Omental fat pad (tissue), 4 donors: ENCODE data around the gene C20orf144. TPM values are rescaled to one million over a fixed set of nuclear protein-coding genes. Genes with fewer than 3 reads are reported as not detected.

Source experiments
- ATAC-seq: fragments of 150-250 bp; one replicate; pipeline ENCODE4 v1.9.1; 2016; ENCODE audit warnings: mild to moderate bottlenecking, moderate library complexity; ENCODE audit not compliant: low FRiP score
- DNase-seq: peaks from one replicate; pipeline ENCODE4 v3.0.0-alpha.2; 2019; ENCODE audit warnings: low spot score
- total RNA-seq, 4 donors: library from RNA; depleted of rRNA; stranded (reverse); fragments of >200 nt; gene quantifications; one replicate each; pipeline ENCODE4 v1.1.0, GENCODE V29; 2016
- TF ChIP-seq, protein P1 (sequence below), 3 donors: fragments of 450-650 bp; IDR thresholded peaks; one replicate each; pipeline ENCODE4 v1.5.1; 2016 to 2017; ENCODE audit warnings: antibody characterized with exemption in 3 of 3, mild to moderate bottlenecking in 3 of 3, moderate library complexity in 2 of 3

The C20orf144 gene
- total RNA-seq, 4 donors from 2014 or later: not detected

DNA sequence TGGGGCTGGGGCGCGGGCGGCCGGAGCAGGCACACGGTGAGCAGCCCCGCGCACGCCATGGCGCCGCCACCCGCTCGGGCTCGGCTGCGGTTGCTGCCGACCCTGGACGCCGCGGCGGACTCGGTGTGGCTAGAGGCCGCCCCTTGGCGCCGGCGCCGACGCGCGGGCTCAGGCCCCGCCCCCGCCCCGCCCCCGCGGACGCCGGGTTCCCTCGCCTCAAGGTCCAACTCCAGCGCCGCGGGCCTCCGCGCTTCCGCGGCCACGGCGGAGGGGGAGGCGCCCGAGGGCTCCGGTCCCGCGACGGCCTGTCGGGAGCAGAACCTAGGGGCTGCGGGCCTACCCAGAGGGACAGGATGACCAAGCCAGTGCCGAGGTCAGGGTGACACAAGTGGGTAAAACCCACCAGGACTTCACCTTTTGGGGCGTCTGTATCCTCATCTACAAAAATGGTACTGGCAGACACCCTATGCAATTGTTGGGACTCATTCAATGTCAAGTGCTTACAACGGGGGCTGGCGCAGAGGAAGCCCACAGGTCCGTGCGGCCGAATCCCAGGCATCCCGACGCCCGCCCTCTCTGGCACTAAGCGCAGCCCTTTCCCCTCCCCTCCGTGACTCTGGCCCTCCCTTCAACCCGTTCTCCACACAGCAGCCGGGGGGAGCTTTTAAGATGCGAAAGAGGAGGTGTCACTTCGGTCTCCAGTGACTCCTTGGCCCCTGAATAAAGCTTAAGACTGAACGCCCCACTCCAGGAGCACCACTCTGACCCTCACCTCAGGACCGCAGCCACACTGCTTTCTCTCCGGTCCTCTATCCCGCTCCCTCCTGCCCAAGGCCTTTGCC lies 12.4 kb downstream of the C20orf144 start, which contains the start of gene NECAB3:
Gene NECAB3 (minus strand): TSS at position 135 of the 842 bp plus-strand sequence. CDS start 76 bp downstream, at position 59.
- no peak for DNase-seq
- ATAC-seq: peak; percentile 78
- TF ChIP-seq, protein P1, sequence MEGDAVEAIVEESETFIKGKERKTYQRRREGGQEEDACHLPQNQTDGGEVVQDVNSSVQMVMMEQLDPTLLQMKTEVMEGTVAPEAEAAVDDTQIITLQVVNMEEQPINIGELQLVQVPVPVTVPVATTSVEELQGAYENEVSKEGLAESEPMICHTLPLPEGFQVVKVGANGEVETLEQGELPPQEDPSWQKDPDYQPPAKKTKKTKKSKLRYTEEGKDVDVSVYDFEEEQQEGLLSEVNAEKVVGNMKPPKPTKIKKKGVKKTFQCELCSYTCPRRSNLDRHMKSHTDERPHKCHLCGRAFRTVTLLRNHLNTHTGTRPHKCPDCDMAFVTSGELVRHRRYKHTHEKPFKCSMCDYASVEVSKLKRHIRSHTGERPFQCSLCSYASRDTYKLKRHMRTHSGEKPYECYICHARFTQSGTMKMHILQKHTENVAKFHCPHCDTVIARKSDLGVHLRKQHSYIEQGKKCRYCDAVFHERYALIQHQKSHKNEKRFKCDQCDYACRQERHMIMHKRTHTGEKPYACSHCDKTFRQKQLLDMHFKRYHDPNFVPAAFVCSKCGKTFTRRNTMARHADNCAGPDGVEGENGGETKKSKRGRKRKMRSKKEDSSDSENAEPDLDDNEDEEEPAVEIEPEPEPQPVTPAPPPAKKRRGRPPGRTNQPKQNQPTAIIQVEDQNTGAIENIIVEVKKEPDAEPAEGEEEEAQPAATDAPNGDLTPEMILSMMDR (IDR thresholded peaks at IDR 0.05): no peak

DNA sequence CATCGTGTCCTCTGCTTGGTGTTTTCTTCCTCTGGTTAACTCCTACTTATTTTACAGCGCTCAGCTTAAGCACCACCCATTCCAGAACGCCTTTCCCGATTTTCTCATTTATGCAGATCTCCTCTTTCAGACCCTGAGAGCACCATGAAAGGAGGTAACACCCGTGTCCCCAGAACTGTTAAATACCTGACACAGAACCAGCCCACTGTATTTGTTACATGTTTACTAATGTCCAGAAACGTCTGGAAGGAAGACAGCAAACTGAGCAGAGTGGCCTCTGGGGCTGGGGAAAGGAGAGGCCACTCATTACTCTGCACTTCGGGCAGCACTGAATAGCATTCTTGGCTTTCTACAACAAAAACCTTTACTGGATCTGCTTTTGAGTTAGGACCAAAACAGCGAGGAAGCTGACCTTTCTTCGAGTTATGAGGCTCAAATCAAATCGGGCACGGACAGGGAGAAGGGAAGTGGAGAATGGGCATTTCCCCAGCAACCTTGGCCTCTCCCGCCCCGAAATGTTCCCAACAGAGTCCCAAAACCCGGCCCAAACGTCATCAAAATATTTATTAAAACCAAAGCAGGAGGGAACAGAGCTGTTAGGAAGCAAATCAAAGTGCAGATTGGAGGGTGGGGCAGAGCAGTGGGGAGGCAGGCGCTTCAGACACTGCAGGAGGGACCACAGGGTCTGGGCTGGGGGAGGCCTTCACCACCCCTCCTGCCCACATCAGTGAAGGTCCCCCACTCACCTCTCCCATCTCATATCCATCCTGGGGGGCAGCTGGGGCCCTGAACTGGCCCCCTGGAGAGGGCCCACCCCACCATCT lies 13.2 kb downstream of the C20orf144 start:
- TF ChIP-seq, protein P1 (IDR thresholded peaks at IDR 0.05): no peak
- DNase-seq (no peak), ATAC-seq (peak; percentile 17)

DNA sequence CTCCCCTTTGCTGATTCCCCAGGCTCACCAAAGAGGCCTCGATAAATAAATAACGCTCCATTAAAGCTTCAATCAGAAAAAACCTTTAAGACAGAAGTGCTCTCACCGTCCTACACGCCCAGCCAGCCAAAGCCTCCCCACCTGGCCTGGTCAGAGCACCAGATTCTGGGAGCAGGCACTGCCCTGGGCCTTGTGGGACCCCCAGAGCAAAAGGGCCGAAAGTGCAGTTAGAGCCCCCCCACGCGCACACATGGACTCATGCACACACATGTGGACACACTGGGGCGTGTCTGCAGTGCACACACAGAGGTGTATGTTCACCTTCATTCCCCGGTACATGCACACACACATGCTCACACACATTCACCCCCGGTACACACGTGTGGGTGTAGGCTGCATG lies 14.0 kb downstream of the C20orf144 start:
- no peak for ATAC-seq
- no peak for DNase-seq
- TF ChIP-seq, protein P1 (IDR thresholded peaks at IDR 0.05): no peak

DNA sequence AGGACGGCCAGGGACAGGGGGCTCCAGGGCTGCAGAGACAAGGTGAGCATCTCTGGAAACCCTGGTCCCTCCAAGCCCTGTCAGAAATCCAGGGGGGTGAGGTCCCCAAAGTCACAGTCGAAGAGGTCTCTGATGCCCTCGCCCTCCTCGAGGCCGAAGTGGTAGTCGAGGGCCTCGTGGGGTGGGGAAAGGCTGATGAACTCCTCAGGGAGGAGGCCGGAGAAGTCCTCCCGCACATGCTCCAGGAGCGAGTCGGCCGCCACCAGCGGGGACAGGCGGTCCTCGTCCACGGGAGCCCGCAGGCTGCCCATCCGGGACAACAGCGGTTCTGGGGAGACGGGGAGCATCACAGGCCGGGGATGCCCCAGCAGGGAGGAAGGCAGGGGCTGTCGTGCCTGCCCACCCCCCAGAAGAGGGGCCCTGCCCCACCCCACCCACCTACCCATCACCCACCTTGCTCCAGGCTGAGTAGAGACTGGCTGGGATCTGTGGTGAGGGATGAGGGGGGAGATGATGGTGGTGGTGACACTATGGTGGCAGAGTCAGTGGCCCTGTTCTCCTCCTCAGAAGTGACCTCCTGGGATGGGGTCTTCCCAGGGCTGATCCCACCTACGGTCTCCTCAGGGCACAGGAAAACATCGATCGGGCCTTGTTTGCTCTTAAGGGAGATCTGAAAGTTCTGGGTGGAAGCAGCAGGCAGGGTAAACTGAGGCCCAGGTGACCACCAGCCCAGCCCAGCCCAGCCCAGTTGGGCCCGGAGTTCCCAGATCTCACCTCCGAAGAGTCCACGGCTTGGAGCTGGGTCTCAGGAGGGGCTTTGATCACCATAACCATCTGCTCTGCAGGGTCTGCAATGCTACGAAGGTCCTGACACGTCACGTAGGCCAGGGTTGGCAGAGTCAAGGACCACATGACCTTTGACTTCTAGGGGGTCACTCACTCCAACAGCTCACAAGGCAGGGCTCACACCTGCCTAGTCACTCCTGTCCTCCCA lies 14.8 kb downstream of the C20orf144 start:
- TF ChIP-seq, protein P1 (IDR thresholded peaks at IDR 0.05): no peak
- no peak for DNase-seq
- no peak for ATAC-seq

DNA sequence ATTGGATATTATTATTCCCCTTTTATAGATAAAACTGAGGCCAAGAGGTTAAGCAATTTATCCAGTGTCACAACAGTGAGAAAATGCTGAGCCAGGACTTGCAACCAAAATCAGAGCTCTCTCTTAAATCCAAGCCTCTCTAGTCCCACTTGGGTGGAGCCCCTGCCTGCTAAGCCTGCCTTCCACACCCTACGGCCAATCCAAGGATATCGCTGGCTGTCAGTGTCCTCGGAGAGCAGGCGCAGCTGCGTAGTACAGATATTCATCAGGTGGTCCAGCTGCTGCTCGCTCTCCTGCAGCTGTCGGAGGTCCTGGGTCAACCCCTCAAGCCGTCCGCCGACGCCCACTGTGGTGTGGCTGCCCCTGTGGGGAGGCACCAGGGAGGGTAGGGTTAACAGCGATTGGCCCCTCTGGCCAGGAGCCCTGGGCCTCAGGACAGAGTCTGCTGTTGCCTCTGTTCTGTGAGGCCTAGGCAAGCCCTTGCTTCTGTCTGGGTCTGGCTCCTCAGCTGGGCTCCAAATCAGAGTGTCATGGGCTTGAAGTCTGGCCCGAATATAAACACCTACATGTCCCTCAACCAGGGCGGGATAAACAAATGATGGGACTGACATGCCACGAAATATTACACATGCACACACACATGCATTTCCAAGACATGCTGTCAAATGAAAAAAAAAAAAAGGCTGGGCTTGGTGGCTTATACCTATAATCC lies 16.0 kb downstream of the C20orf144 start:
- TF ChIP-seq, protein P1 (IDR thresholded peaks at IDR 0.05): no peak
- ATAC-seq (no peak), DNase-seq (no peak)
